AG09309 (cell line): ENCODE results near the gene LMNTD1.

ENCODE experiments used
- DNase-seq: peaks from one replicate; pipeline ENCODE4 v3.0.0-alpha.2; 2010; ENCODE audit warnings: low read depth
- H3K4me3 ChIP-seq: 2 replicates; pipeline ENCODE4 v1.5.1; 2011; ENCODE audit warnings: mild to moderate bottlenecking, low read depth, low read length, moderate library complexity; ENCODE audit not compliant: control insufficient read depth
- CTCF ChIP-seq: IDR thresholded peaks from 2 replicates; pipeline ENCODE4 v1.5.1; 2011; ENCODE audit warnings: mild to moderate bottlenecking, low read depth, low read length, inconsistent platforms; ENCODE audit not compliant: insufficient read depth, control insufficient read depth; ENCODE audit errors: missing control alignments

Gene LMNTD1

DNA sequence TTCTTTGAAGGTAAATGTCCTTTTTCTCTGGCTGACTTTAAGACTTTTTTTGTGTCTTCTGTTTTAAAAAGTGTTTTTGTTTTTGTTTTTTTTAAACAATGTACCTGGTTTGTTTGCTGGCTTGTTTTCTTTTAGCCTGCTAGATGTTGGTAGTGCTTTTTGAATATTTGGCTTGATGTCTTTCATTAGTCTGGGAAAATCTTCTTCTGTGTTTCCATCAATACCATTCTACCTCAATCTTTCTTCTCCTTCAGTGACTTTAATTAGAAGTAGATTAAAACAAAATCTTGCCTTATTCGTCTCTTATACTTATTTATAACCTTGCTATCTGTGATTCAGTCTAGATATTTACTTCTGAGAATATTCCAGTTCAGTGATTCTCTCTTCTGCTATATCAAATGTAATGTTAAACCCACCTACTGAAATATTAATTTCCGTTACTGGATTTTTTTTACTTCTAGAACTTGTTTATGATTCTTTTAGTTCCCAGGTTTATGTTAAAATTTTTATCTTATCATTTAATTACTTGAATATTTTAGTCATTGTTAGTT is 21.5 kb downstream of the LMNTD1 start:
- no peak for DNase-seq
- no peak for TF ChIP-seq CTCF
- no peak overlapping the region for H3K4me3 ChIP-seq

GRCh38 chr12:25529738-25530137 is 23.3 kb downstream of the LMNTD1 start:
- no peak for DNase-seq
- no peak for TF ChIP-seq CTCF

GRCh38 chr12:25526778-25527177 is 26.3 kb downstream of the LMNTD1 start:
- H3K4me3 ChIP-seq, result no peak overlapping the region
- DNase-seq, result no peak
- TF ChIP-seq CTCF, result no peak

More at GRCh38 chr12:25529738-25530137, 23.3 kb downstream of the LMNTD1 start:
- no peak overlapping the region for H3K4me3 ChIP-seq

- no peak for TF ChIP-seq CTCF
- DNase-seq, result no peak
- no peak overlapping the region for H3K4me3 ChIP-seq
These were observed 28.7 kb downstream of the LMNTD1 start for GRCh38 chr12:25524366-25524765.

DNA sequence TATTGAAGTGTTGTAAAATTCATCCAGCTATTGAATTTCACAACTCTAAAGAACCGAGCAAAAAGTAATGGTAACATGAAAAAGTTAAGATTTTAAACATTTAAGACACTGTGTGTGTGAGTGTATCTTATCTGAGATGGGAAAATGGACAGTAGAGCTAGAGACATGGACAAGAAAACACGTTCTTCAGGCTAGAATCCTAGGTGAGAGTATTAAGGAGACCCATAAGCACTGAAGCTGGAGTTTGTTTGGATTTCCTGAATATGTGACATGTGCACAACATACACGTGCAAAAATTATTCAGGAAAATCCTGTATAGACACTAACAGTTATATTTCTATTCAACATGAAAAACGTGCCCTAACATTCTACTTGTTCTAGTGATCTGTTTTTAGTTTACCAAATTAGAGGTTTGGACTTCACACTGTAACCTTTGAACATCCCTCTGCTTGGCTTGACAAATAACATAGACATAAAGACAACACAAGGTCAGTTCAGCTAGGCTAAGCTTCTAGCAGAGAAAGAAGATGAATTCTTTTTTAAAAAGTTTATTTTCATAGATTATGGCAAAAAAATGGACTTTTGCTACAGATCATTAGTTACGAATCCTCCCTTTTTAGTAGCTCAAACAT is 31.3 kb downstream of the LMNTD1 start:
- TF ChIP-seq CTCF, result no peak
- H3K4me3 ChIP-seq, result no peak overlapping the region
- no peak for DNase-seq

GRCh38 chr12:25518512-25518911 is 34.6 kb downstream of the LMNTD1 start:
- no peak overlapping the region for H3K4me3 ChIP-seq
- no peak for DNase-seq
- TF ChIP-seq CTCF, result no peak
